Fibroblast of lung (primary cell): Measurements from ENCODE around the gene MIPOL1.

Experiments
- EZH2 ChIP-seq: IDR thresholded peaks from 2 replicates; pipeline ENCODE4 v1.5.1; 2012; ENCODE audit warnings: low read length, control low read depth, mild to moderate bottlenecking; ENCODE audit errors: missing control alignments
- TF ChIP-seq, protein P1 (sequence below), 2 donors: IDR thresholded peaks in 1 of 2; conservative IDR thresholded peaks in 1 of 2; 1 replicate in 1 of 2; 2 replicates in 1 of 2; pipeline ENCODE4 v1.5.1; 2011 to 2012; ENCODE audit warnings: low read length in 2 of 2, control low read depth in 1 of 2, inconsistent platforms in 1 of 2, low read depth in 1 of 2, mild to moderate bottlenecking in 1 of 2

DNA sequence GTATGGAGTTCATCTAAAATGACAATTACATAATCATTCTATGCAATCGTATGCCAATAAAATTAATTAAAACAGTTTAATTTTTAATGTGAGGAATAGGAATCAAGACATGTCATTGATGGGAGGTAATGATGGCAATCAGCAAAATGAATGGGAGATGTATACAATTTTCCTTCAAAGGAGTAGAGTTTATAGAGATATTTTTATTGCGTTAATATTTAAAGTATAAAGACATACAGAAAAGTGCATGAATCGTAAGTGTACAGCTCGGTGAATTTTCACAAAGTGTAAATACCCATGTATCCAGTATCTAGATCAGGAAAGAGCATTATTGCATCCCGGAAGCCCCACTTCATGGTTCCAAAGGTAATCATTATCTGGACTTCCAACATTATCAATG lies 1.2 kb downstream of the MIPOL1 start:
- TF ChIP-seq, protein P1, sequence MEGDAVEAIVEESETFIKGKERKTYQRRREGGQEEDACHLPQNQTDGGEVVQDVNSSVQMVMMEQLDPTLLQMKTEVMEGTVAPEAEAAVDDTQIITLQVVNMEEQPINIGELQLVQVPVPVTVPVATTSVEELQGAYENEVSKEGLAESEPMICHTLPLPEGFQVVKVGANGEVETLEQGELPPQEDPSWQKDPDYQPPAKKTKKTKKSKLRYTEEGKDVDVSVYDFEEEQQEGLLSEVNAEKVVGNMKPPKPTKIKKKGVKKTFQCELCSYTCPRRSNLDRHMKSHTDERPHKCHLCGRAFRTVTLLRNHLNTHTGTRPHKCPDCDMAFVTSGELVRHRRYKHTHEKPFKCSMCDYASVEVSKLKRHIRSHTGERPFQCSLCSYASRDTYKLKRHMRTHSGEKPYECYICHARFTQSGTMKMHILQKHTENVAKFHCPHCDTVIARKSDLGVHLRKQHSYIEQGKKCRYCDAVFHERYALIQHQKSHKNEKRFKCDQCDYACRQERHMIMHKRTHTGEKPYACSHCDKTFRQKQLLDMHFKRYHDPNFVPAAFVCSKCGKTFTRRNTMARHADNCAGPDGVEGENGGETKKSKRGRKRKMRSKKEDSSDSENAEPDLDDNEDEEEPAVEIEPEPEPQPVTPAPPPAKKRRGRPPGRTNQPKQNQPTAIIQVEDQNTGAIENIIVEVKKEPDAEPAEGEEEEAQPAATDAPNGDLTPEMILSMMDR (conservative IDR thresholded peaks at IDR 0.05 in 1 of 2, IDR thresholded peaks at IDR 0.05 in 1 of 2; ENCODE audit: low read depth in 1 of 2, low read length in 2 of 2), result no peak
- no peak for TF ChIP-seq EZH2
